Measurements from ENCODE around the gene CAMK4.

DNA sequence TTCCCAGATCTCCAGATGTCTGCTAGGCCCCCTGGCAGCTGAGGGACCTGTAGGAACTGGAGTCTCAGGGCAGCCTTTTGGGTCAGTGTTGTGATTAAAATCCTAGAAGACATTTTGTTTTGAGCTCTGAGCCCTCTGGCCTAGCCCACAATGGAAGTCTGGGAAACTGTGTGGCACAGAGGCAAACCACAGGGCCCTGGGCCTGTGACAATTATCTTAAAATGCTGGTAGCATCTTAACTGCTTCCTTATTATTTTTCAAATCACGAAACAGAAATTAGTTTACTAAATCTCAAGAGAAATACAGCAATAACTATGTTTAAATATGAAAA, 162.6 kb downstream of the CAMK4 start:
- TF ChIP-seq, protein P1, sequence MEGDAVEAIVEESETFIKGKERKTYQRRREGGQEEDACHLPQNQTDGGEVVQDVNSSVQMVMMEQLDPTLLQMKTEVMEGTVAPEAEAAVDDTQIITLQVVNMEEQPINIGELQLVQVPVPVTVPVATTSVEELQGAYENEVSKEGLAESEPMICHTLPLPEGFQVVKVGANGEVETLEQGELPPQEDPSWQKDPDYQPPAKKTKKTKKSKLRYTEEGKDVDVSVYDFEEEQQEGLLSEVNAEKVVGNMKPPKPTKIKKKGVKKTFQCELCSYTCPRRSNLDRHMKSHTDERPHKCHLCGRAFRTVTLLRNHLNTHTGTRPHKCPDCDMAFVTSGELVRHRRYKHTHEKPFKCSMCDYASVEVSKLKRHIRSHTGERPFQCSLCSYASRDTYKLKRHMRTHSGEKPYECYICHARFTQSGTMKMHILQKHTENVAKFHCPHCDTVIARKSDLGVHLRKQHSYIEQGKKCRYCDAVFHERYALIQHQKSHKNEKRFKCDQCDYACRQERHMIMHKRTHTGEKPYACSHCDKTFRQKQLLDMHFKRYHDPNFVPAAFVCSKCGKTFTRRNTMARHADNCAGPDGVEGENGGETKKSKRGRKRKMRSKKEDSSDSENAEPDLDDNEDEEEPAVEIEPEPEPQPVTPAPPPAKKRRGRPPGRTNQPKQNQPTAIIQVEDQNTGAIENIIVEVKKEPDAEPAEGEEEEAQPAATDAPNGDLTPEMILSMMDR (conservative IDR thresholded peaks at IDR 0.05; ENCODE audit: low read depth in 2 of 2) = no peak
- TF ChIP-seq POLR2AphosphoS5 (IDR thresholded peaks at IDR 0.05; ENCODE audit: low read depth) (no peak), EZH2 (IDR thresholded peaks at IDR 0.05; ENCODE audit: low read depth, unreplicated experiment) (no peak), ZNF114 (CRISPR knock-in tag; IDR thresholded peaks at IDR 0.05) (no peak), EZH2phosphoT487 (IDR thresholded peaks at IDR 0.05; ENCODE audit: unreplicated experiment) (no peak), CREB1 (CRISPR knock-in tag; IDR thresholded peaks at IDR 0.05; ENCODE audit: low read depth) (no peak), NANOG (IDR thresholded peaks at IDR 0.05; ENCODE audit: borderline replicate concordance) (no peak), JUNB (IDR thresholded peaks at IDR 0.05; ENCODE audit: unreplicated experiment) (no peak)
- TF ChIP-seq, protein P2, sequence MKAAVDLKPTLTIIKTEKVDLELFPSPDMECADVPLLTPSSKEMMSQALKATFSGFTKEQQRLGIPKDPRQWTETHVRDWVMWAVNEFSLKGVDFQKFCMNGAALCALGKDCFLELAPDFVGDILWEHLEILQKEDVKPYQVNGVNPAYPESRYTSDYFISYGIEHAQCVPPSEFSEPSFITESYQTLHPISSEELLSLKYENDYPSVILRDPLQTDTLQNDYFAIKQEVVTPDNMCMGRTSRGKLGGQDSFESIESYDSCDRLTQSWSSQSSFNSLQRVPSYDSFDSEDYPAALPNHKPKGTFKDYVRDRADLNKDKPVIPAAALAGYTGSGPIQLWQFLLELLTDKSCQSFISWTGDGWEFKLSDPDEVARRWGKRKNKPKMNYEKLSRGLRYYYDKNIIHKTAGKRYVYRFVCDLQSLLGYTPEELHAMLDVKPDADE (IDR thresholded peaks at IDR 0.05) = no peak
- TF ChIP-seq, protein P3, sequence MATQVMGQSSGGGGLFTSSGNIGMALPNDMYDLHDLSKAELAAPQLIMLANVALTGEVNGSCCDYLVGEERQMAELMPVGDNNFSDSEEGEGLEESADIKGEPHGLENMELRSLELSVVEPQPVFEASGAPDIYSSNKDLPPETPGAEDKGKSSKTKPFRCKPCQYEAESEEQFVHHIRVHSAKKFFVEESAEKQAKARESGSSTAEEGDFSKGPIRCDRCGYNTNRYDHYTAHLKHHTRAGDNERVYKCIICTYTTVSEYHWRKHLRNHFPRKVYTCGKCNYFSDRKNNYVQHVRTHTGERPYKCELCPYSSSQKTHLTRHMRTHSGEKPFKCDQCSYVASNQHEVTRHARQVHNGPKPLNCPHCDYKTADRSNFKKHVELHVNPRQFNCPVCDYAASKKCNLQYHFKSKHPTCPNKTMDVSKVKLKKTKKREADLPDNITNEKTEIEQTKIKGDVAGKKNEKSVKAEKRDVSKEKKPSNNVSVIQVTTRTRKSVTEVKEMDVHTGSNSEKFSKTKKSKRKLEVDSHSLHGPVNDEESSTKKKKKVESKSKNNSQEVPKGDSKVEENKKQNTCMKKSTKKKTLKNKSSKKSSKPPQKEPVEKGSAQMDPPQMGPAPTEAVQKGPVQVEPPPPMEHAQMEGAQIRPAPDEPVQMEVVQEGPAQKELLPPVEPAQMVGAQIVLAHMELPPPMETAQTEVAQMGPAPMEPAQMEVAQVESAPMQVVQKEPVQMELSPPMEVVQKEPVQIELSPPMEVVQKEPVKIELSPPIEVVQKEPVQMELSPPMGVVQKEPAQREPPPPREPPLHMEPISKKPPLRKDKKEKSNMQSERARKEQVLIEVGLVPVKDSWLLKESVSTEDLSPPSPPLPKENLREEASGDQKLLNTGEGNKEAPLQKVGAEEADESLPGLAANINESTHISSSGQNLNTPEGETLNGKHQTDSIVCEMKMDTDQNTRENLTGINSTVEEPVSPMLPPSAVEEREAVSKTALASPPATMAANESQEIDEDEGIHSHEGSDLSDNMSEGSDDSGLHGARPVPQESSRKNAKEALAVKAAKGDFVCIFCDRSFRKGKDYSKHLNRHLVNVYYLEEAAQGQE (IDR thresholded peaks at IDR 0.05; ENCODE audit: unreplicated experiment) = no peak
